Activated CD8-positive, alpha-beta memory T cell treated with anti-CD3 and anti-CD28 coated beads for 1 hour (primary cell): ENCODE measurements around the gene JAG1.
"Not testable (repeated sequence)": the region's sequence is repeated elsewhere in the genome, so short reads cannot be mapped to it uniquely, and the experiment has no call there.

Experiments
- DNase-seq, 2 donors: peaks; one replicate each; pipeline ENCODE4 v3.0.0-alpha.2; 2020; ENCODE audit warnings: low read depth in 1 of 2; ENCODE audit errors: extremely low read depth in 1 of 2

Gene JAG1

GRCh38 chr20:10590446-10590845 lies 83.4 kb downstream of the JAG1 start:
- not testable (repeated sequence) for DNase-seq
